Neural progenitor cell (in vitro differentiated cells): ENCODE results near the gene RFPL2. TPM values are rescaled to one million over a fixed set of nuclear protein-coding genes. Genes with fewer than 3 reads are reported as not detected.
A peak's percentile ranks its signal among the peaks of the same experiment; 100 is the strongest.

Experiments used
- DNase-seq: peaks from one replicate; pipeline ENCODE4 v3.0.0-alpha.2; 2016; ENCODE audit warnings: low spot score
- H2AFZ ChIP-seq: fragments of 200-600 bp; sonication (generic); replicated peaks from 2 replicates; pipeline ENCODE4 v1.6.1; 2016; ENCODE audit warnings: antibody characterized with exemption
- H3F3A ChIP-seq: fragments of 200-600 bp; sonication (generic); 2 replicates; pipeline ENCODE4 v1.6.1; 2016; ENCODE audit warnings: antibody characterized with exemption, low read depth
- H3K27ac ChIP-seq: fragments of 200-600 bp; sonication (generic); 2 replicates; pipeline ENCODE4 v1.5.1; 2016; ENCODE audit warnings: mild to moderate bottlenecking
- H3K27me3 ChIP-seq: fragments of 200-600 bp; sonication (generic); 2 replicates; pipeline ENCODE4 v1.6.1; 2016; ENCODE audit warnings: mild to moderate bottlenecking, moderate library complexity
- H3K36me3 ChIP-seq: fragments of 200-600 bp; sonication (generic); 2 replicates; pipeline ENCODE4 v1.5.1; 2016
- H3K4me1 ChIP-seq: fragments of 200-600 bp; sonication (generic); 2 replicates; pipeline ENCODE4 v1.6.1; 2016; ENCODE audit warnings: mixed run types
- H3K4me2 ChIP-seq: fragments of 200-600 bp; sonication (generic); 2 replicates; pipeline ENCODE4 v1.6.1; 2016
- H3K4me3 ChIP-seq: fragments of 200-600 bp; sonication (generic); 2 replicates; pipeline ENCODE4 v1.5.1; 2016
- H3K79me2 ChIP-seq: fragments of 200-600 bp; sonication (generic); 2 replicates; pipeline ENCODE4 v1.6.1; 2016; ENCODE audit warnings: low read depth
- H3K9ac ChIP-seq: fragments of 200-600 bp; sonication (generic); 2 replicates; pipeline ENCODE4 v1.6.1; 2016
- H3K9me3 ChIP-seq: fragments of 200-600 bp; sonication (generic); 2 replicates; pipeline ENCODE4 v1.5.1; 2016; ENCODE audit warnings: low read depth
- H4K20me1 ChIP-seq: fragments of 200-600 bp; sonication (generic); 2 replicates; pipeline ENCODE4 v1.6.1; 2016; ENCODE audit warnings: low read depth
- H3K27ac Mint-ChIP-seq: 3 replicates; pipeline ENCODE4 v1.8.0; 2021; ENCODE audit warnings: mixed read lengths
- H3K27me3 Mint-ChIP-seq: 2 replicates; pipeline ENCODE4 v1.8.0; 2022; ENCODE audit warnings: low read depth, mild to moderate bottlenecking, inconsistent platforms, moderate library complexity, mixed read lengths; ENCODE audit not compliant: insufficient read depth
- H3K36me3 Mint-ChIP-seq: 3 replicates; pipeline ENCODE4 v1.8.0; 2021; ENCODE audit warnings: mixed read lengths
- H3K4me1 Mint-ChIP-seq: 3 replicates; pipeline ENCODE4 v1.8.0; 2021; ENCODE audit warnings: mixed read lengths
- H3K4me3 Mint-ChIP-seq: 3 replicates; pipeline ENCODE4 v1.8.0; 2021; ENCODE audit warnings: mild to moderate bottlenecking, moderate library complexity, mixed read lengths
- H3K9me3 Mint-ChIP-seq: 3 replicates; pipeline ENCODE4 v1.8.0; 2020; ENCODE audit warnings: mixed read lengths
- EZH2 ChIP-seq: fragments of 200-600 bp; sonication (generic); IDR thresholded peaks from 2 replicates; pipeline ENCODE4 v1.6.1; 2017; ENCODE audit warnings: antibody characterized with exemption, mild to moderate bottlenecking, moderate library complexity
- EZH2phosphoT487 ChIP-seq: fragments of 200-600 bp; sonication (generic); IDR thresholded peaks from 2 replicates; pipeline ENCODE4 v1.6.1; 2017; ENCODE audit warnings: antibody characterized with exemption
- total RNA-seq: library from RNA; depleted of rRNA; stranded (reverse); fragments of >200 nt; gene quantifications from 2 replicates; pipeline ENCODE4 v1.2.3, GENCODE V29; 2015; ENCODE audit warnings: low replicate concordance
- TF ChIP-seq, protein P1 (sequence below): fragments of 200-600 bp; sonication (generic); IDR thresholded peaks from 2 replicates; pipeline ENCODE4 v1.5.1; 2017; ENCODE audit warnings: antibody characterized with exemption, mild to moderate bottlenecking

RFPL2 gene
- total RNA-seq, 1 donor from 2014 or later, result 1.8 TPM

DNA sequence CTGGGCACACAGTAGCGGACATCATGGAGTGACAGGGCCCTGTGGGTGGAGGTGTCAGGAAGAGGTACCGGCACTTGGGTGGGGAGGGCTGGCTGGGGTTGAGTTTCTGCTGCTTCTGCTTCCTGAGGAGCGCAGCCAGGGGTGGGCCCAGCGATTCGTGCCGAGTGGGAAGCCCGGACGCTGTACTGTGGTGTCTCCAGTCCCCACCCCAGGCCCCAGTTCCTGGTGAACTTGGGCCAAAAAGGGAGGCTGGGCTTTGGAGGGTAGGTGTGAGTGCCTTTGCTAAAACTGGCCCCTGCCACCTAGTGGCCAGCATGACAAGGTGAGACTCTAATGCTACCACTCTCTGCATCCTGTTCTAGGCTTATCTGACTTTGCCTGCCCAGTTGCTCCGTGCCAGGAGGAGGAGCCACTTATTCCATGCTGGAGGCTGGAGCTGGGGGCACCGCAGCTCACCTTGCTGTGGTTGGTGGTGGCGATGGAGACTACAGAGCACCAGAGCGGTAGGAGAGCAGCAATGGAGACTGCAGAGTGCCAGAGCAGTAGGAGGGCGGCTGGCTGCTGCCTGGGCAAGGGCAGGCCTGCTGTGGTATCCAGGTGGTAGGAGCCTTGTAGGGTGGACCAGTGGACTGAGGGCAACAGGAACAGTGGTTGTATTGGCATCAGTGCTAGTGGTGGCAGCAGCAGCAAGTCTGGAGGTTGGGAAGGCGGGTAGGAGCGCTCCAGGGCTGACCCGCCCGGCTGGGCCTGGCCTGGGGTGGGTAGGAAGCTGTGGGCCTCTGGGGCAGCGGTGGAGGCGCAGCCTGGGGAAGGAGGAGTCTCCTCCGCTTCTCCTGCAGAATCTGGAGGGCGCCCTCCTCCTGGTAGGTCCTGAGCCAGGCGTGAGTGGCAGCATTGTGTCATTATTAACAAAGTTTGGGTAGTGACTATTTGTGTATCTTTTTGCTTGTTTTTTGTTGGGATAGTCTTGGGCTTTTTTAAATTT, 2.2 kb upstream of the RFPL2 start:
- H3K4me2 ChIP-seq, result peak overlapping the region; percentile 92
- H4K20me1 ChIP-seq, result no peaks in the 10 kb centered on the region
- no peak overlapping the region for H3K27ac Mint-ChIP-seq
- peaks cover 7% of the 10 kb centered on the region for H3F3A ChIP-seq
- H2AFZ ChIP-seq, result no peak overlapping the region
- H3K4me3 Mint-ChIP-seq, result peak overlapping the region; percentile 95
- no peaks in the 10 kb centered on the region for H3K9me3 ChIP-seq
- H3K79me2 ChIP-seq, result no peaks in the 10 kb centered on the region
- H3K27ac ChIP-seq, result no peak overlapping the region
- H3K9ac ChIP-seq, result no peak overlapping the region
- H3K4me1 ChIP-seq, result peaks cover 6% of the 10 kb centered on the region
- no peaks in the 10 kb centered on the region for H3K36me3 Mint-ChIP-seq
- peaks cover 12% of the 10 kb centered on the region for H3K27me3 Mint-ChIP-seq
- DNase-seq, result peak; percentile 46
- no peak overlapping the region for H3K4me3 ChIP-seq
- H3K27me3 ChIP-seq, result peaks cover 52% of the 10 kb centered on the region
- H3K36me3 ChIP-seq, result no peaks in the 10 kb centered on the region
- H3K9me3 Mint-ChIP-seq, result no peaks in the 10 kb centered on the region
- peaks cover 19% of the 10 kb centered on the region for H3K4me1 Mint-ChIP-seq
- TF ChIP-seq, protein P1, sequence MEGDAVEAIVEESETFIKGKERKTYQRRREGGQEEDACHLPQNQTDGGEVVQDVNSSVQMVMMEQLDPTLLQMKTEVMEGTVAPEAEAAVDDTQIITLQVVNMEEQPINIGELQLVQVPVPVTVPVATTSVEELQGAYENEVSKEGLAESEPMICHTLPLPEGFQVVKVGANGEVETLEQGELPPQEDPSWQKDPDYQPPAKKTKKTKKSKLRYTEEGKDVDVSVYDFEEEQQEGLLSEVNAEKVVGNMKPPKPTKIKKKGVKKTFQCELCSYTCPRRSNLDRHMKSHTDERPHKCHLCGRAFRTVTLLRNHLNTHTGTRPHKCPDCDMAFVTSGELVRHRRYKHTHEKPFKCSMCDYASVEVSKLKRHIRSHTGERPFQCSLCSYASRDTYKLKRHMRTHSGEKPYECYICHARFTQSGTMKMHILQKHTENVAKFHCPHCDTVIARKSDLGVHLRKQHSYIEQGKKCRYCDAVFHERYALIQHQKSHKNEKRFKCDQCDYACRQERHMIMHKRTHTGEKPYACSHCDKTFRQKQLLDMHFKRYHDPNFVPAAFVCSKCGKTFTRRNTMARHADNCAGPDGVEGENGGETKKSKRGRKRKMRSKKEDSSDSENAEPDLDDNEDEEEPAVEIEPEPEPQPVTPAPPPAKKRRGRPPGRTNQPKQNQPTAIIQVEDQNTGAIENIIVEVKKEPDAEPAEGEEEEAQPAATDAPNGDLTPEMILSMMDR, result peak; percentile 60
- no peak for TF ChIP-seq EZH2phosphoT487

DNA sequence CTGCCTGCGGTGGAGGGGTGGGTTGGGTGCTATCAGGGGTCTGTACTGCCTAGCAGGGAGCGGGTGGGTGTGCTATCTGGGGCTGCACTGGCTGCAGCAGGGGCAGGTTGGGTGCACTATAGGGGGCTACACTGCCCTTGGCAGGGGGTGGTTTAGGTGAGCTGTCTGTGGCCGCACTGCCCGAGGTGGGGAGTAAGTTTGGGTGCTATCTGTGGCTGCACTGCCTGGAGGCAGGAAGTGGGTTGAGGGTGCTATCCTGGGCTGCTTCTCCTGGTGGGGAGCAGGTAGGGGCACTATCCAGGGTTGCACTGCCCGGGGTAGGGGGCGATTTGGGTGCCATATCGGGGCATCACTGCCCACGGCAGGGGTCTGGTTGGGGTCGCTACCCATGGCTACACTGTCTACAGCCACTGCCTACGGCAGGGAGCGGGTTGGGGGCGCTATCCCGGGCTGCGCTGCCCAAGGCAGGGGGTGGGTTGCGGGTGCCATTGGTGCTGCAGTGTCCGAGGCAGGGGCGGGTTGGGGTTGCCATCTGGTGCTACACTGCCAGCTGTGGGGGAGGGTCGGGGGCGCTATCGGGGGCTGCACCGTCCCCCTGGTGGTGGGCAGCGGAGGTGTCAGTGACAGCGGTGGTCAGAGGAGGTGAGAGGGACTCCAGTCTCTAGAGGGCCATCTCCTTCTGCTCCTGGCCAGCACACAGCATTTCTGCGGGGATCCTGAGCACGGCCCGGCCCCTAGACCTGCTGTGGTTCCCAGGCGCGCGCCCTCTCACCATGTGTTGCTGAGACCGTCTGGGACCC, 1.3 kb upstream of the RFPL2 start:
- no peak overlapping the region for H2AFZ ChIP-seq

DNA sequence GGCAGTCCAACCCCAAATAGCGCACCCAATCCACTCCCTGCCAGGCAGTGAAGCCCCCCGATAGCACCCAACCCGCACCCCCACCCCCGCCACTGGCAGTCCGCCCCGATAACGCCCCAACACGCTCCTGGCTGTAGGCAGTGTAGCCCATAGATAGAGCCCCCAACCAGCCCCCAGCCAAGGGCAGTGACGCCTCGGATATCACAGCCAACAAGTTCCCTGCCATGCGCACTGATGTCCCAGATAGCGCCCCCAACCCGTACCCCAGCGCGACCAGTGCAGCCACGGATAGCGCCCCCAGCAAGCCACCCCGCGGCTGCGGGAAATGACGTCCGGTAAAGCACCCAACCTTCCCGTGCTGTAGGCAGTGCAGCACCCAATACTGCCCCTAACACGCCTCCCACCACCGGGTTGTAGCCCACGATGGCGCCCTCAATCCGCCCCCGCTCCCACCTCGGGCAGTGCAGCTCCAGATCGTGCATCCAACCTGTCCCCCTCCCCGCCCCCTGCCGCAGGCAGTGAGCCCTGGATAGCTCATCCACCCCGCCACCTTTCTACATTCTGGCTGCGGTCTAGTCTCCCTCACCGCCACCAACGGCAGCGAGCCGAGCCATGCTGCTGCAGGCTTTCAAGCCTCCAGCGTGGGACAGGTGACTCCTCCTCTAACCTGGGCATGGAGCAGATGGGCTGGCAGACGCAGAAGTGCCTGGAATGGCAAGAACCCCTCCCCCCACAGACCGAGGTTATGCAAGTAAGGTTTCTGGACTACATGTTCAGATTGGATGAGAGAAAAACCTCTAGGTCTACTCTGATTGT, 625 bp downstream of the RFPL2 start:
- Histone ChIP-seq H3K4me2 (peak overlapping the region; percentile 92), H3K9me3 (no peaks in the 10 kb centered on the region), H2AFZ (peak overlapping the region; percentile 90), H3K9ac (no peak overlapping the region), H3K4me3 (peak overlapping the region; percentile 54), H3K27me3 (peaks cover 60% of the 10 kb centered on the region), H3K27ac (no peak overlapping the region), H3K79me2 (no peaks in the 10 kb centered on the region), H3K4me1 (peaks cover 6% of the 10 kb centered on the region), H3K36me3 (no peaks in the 10 kb centered on the region), H3F3A (peaks cover 7% of the 10 kb centered on the region), H4K20me1 (no peaks in the 10 kb centered on the region)
- Mint-ChIP-seq H3K27me3 (peaks cover 12% of the 10 kb centered on the region), H3K4me3 (peak overlapping the region; percentile 95), H3K9me3 (no peaks in the 10 kb centered on the region), H3K36me3 (no peaks in the 10 kb centered on the region), H3K27ac (no peak overlapping the region), H3K4me1 (peaks cover 19% of the 10 kb centered on the region)
- TF ChIP-seq EZH2phosphoT487, result peak; percentile 27
- TF ChIP-seq, protein P1, result peak; percentile 34
- peak; percentile 52 for TF ChIP-seq EZH2
- DNase-seq, result peak; percentile 63

More for the DNA sequence above, 1.3 kb upstream of the RFPL2 start:
- Histone ChIP-seq H3K9me3 (no peaks in the 10 kb centered on the region), H3K4me2 (peak overlapping the region; percentile 92), H3K27me3 (peaks cover 60% of the 10 kb centered on the region), H3K9ac (no peak overlapping the region), H3K27ac (no peak overlapping the region), H4K20me1 (no peaks in the 10 kb centered on the region), H3K36me3 (no peaks in the 10 kb centered on the region), H3K4me3 (peak overlapping the region; percentile 54), H3K4me1 (peaks cover 6% of the 10 kb centered on the region), H3K79me2 (no peaks in the 10 kb centered on the region), H3F3A (peaks cover 7% of the 10 kb centered on the region)
- H3K9me3 Mint-ChIP-seq, result no peaks in the 10 kb centered on the region
- H3K27ac Mint-ChIP-seq, result no peak overlapping the region
- peak overlapping the region; percentile 95 for H3K4me3 Mint-ChIP-seq
- H3K27me3 Mint-ChIP-seq, result peaks cover 12% of the 10 kb centered on the region
- H3K36me3 Mint-ChIP-seq, result no peaks in the 10 kb centered on the region
- peak; percentile 45 for DNase-seq
- H3K4me1 Mint-ChIP-seq, result peaks cover 19% of the 10 kb centered on the region
- TF ChIP-seq, protein P1, result peak; percentile 32
- TF ChIP-seq EZH2, result no peak
